NCI-H128 (cell line): ENCODE measurements around the gene MAP2.
"Not testable (repeated sequence)": the region's sequence is repeated elsewhere in the genome, so short reads cannot be mapped to it uniquely, and the experiment has no call there.

Experiments used
- DNase-seq: peaks from one replicate; lab custom pipeline; 2025; ENCODE audit not compliant: unreplicated experiment; lab: John Stamatoyannopoulos, UW

Gene MAP2

DNA sequence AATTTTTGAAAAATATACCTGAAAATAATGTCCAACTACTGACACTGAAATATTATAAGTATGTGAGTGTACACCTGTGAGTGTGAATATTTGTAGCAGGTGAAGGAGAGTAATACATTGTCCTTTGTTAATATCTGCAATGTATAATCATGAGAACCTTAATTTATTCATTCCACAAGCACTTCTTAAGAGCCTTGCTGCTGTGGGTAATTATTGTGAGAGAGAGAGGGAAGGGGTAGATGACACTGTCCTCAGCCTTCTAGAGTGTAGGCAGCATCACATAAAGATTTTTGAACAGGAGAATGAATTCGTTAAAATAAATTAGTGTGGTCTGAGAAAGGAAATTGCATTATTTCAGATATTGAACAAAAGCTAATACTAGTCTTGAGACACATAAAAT lies 157.2 kb downstream of the MAP2 start:
- DNase-seq: no peak

DNA sequence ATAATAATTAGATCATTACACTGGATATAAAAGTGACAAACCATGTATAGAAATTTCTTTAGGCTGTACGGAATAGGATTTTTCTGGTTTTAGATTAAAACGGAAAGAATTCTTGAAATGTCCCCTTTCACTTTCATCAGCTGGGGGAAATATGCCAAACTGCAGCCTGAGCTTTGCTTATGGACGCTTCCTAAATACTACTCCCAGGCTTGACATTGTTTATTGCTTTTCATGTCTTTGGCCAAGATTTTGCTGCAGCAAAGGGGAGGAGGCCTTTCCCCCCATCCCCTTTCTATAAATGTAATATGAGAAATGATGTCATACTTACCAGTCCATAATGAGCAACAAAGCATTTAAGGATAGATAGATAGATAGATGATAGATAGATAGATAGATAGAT lies 158.4 kb downstream of the MAP2 start:
- DNase-seq: no peak

DNA sequence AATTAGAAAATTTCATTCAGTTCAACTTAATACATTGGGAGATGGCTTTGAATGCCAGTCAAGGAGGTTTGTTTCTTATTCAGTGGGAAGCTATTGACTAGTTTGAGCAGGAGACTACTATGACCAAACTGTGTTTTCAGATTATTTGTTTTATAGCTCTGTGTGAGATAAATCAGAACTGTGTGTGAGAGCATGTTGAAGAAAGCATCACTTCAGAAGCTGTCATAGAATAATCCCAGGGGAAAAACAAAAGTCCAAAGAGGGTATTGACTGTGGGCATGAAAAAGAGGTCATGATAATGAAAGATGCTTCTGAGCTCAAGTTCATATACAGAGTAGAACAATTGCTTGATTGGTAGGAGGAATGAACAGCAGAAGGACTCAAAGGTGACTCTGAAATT lies 160.6 kb downstream of the MAP2 start:
- no peak for DNase-seq

DNA sequence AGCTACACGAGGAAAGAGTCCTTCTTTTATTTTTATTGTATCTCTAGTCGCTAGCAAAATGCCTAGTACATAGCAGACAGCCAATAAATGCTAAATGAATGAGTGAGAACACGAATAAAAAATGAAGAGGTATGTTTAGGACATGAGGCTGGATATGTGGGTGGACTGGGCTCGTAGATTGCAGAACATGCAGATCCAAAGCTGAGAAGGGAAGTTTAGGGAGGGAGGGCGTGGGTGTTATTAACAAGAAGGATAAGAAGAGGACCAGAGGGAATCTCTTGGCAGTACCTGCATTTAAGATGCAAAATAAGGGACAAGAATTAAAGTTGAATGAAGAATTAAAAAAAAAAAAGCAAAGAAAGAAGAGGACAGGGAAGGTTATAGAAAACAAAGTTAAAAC lies 161.1 kb downstream of the MAP2 start:
- DNase-seq: no peak

DNA sequence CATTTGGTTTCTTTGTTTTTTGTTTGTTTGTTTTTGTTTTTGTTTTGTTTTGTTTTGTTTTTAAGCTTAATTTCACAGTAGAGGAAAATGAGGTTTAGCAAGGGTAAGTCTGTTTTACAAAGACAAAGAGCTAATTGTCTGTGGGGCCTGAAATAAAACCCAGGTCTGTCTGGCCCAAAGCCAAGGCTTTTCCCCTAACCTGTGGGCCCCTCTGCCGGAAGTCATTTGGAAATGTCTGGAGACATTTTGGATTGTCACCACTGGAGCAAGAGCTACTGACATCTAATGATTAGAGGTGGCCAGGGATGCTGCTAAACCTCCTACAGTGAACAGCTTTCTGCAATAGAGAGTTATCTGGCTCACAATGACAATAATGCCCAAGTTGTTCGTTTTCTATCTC lies 167.2 kb downstream of the MAP2 start:
- no peak for DNase-seq

DNA sequence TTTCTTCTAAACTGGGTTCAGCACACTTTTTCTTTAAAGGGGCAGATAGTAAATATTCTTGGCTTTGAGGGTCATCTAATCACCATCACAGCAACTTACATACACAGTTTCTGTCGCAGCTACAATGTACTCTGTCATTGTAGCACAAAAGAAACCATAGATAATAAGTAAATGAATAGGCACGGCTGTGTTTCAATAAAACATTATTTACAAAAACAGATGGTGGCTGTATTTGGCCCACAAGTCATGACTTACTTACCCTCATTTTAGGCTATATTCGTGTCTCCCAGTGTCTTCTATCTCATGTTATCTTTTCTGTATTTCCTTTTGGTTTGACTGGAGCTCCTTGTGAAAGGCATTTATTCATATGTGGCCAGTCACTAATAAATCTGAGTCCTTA lies 168.3 kb downstream of the MAP2 start:
- no peak for DNase-seq

DNA sequence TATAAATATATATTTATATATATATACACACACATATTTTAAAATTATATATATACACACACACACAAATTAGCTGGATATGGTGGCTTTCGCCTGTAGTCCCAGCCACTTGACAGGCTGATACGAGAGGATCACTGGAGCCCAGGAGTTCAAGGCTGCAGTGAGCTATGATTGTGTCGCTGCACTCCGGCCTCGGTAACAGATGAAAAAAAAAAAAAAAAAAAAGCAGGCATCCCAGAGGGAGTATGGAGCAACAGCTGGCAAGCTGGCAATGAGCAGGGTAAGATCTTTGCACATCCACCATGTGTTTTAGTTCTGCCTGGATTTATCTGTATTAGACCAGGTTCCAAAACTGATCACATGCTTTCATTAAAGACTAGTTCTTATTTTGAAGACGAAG lies 170.1 kb downstream of the MAP2 start:
- DNase-seq: no peak

DNA sequence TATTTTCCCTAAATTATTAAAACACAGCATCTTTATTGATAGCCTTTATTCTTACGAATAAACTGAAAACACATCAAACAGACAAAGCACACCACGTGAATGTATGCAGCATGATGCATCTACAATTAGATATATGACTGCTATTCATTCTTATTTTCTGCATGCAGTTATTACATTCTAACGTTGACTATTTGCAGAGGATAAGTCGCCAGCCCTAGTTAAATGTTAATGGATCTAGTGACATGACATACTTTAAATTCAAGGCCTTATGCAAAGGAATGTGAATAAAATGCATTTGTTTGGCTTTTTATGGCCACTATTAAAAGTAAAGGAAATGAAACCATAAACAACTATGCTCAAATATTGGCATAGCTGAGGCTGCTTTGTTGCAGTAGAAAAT lies 172.4 kb downstream of the MAP2 start:
- no peak for DNase-seq

DNA sequence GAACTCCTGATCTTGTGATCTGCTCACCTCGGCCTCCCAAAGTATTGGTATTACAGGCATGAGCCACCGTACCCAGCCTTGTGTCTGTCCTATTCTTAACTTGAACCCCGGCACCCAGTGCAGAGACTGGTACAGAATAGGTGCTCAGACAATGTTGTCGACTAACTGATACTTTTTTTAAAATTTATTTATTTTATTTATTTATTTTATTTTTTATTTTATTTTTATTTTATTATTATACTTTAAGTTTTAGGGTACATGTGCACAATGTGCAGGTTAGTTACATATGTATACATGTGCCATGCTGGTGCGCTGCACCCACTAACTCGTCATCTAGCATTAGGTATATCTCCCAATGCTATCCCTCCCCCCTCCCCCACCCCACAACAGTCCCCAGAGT lies 174.4 kb downstream of the MAP2 start:
- not testable (repeated sequence) for DNase-seq

DNA sequence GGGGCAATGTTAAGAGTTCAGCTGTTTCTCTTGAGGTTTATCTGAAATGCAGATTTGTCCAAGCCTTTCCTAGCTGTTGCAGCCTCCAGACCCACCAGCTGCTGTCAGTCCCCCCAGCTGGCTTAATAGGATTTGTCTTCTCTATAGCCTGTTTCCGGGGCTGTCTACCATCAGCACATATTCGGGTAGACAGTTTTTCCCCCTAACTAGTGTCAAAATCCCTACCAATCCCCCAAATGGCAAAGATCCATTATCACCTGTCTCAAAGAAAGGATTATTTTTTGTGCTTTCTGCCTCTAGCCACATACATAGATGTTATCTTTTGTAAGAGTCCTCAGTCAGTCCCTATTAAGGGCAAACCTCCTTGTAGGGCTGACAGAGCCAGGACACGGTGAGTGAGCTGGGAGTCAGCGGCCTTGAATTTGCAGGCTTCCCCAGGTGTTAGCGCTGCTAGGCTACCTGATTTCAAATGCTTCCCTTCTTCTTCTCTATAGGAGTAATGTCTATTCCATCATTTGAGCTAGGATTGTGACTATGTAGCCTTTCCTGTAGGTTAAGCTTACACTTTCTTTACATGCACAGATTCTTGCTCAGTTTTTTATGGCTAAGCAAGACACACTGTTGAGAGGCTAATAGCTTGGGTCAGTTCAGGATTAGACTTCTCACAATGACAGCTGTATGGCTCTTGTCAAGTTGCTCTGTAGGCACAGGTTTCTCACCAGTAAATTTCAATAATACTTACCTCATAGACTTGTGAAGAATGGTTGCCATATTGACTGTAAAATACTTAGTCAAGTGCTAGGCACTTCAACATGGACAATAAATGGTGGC lies 176.7 kb downstream of the MAP2 start:
- no peak for DNase-seq

DNA sequence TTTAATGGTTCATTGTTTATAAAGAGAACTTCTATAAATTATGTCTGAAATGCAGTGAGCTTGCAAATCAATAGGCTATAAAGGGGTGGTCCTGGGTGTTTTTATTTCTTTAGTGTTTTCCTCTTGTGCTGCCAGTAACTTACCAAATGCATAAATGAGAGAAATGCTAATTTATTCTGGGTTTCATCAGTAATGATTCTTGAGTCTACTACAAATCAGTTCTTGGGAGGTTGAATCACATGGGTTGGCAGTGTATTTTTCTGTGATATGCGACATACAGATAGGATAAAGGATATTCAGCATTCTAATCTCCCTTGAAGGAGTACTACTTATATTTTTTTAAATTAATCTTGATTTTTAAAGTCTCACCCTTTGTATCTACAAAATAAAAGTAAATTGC lies 177.7 kb downstream of the MAP2 start:
- DNase-seq: no peak

DNA sequence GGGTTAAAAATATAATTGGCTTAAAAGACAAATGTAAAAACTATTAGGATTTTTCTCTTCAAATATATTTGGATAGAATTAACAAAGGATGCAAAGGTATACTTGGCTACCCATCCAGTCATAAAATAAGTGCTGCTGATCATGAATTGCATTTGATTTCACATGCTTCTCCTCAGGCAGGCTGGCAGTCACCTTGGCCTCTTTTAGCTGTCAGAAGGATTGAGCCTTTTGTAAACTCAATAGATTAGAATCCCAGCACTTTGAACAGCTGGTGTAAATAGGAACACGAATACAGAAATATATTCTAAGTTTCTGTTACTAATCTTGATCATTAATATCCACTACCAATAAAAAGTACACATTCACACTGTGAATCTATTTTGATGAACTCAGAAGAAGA lies 178.4 kb downstream of the MAP2 start:
- DNase-seq: no peak

DNA sequence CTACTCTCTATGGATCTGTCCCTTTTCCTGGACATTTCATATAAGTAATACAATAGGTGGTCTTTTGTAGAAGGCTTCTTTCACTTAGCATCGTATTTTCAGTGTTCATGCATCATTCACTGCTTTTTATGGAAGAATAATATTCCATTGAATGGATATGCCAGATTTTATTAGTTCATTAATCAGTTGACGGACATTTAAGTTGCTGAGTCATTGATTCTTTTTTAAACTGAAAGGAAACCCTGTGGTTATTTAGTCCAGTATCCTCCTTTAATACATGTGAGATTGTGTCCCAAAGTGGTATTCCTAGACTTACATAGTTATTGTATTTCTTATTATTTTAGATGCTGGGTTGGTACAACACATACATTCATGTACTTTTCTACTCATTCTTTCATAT lies 185.7 kb downstream of the MAP2 start:
- DNase-seq: no peak

DNA sequence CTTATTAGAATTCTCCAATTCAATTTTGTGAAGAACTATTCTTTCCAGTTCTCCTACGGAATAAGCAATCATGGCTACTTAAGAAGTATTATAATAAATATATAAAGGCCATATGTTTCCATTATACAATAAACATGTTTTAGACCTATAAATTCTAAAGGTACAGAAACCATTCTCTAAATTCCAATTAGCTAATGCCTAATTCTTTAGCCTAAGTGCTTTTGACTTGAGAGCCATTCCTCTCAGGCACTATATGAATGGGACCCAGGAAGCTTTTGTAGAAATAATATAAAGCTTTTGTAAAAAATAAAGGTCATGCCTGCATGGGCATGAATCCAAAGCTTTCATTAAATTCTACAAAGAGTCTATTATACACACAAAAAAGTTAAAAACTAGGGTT lies 186.8 kb downstream of the MAP2 start:
- DNase-seq: no peak

DNA sequence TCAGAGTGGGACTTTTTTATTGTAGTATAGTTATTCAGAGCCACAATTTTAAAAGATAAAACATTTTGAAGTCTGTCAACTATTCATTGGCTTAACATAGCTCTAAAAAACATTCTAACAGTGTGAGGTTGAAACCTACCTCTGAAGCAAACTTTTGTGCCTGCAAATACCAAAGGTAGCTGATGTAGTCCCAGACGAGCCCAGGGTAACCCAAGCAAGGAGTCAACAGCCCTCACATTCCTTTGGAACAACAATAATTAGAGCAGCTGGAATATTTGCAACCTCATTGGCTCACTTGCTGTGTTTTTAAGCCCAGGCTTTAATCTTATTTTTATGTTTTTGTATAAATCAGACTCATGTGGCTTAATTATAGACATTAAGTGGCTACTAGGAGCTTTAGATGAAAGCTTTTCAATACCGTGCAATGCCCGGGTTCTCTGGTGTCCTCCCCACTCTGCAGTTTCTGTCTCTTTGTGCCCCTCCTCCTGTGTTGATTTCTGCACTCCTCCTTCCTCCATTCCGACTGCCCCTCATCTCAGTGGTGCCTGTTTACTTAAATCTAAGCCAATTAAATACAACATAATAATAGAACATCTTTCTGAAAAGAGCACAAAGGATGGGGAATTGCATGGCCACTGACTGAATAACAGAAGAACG lies 189.9 kb downstream of the MAP2 start:
- no peak for DNase-seq

DNA sequence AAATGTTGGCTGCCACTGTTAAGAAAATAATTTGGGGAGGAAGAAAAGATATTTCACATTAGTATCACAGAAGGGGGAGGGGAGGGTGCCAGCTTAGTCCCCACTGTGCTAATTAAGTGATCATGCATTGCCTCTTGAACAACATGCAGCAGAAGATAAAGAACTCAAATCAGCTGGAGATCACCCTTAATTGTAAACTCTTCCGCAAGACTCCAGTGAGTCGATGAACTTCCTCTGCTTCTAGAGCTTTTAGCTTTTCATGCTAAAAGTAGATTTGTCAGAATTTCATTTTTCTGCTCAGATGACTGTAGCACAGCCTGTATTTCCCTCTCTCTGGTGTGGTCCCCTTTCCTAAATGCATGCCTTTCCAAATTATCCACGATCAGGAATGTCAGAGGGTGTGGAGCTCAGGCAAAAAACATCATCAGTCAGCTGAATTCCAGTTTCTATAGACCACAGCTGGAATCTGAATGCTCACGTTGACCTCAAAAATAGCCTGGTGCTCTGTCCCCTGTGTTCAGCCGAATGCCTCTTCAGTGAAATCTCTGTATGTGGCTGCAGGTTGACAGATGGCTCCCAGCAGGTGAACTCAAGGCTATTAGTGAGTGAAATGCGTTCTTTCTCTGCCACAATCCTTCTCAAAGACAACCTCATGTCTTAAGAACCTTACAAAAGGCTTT lies 191.0 kb downstream of the MAP2 start:
- DNase-seq: no peak

DNA sequence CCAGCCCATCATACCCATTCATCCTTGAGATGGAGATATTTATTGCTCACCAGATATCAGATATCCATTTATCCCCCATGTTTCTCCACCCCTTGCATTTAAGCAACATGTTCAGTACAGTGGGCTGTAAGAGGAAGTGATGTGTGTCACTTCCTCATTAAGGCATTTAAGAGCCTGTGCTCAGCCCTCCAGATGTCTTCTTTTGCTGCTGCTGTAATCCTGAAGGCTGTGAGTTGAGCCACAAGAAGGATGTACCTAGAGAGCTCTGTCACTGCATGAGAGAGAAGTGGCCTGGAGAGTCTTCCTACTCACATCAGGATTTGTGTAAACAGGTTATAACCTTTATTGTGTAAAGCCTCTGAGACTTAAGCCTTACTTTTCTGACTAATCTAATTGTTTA lies 195.9 kb downstream of the MAP2 start:
- DNase-seq: no peak

DNA sequence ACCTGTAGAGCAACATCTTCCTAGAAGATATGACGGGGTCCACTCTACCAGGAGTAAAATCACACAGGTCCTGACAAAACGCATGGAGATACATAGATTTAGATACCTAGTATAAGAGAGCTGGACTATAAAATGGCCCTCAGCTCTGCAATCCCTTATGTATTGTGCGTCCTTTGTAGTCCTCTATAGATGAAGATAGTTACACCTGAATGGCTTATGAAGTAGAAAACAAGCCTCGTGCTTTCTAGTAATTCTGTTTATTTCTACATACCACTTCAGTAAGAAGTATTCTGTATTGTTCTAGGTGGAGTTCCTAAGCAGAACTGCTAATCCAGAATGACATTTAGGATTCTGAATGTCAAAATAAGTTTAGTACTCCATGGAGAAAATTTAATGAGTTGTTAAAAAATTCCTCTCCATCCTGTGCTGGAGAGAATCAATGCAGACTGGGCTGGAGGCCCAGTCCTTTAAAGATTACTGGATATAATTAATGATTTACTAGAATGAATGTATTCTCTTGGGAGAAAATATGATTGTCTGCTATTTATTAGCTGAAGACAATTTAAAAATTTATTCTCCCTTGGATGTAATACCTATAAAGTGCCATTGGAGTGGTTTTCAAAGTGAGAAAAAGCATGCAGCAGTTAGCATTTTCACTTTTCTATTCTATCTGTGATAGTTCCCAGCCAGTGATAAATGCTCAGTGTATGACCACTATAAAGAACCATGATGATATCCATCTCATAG lies 200.5 kb downstream of the MAP2 start:
- no peak for DNase-seq

DNA sequence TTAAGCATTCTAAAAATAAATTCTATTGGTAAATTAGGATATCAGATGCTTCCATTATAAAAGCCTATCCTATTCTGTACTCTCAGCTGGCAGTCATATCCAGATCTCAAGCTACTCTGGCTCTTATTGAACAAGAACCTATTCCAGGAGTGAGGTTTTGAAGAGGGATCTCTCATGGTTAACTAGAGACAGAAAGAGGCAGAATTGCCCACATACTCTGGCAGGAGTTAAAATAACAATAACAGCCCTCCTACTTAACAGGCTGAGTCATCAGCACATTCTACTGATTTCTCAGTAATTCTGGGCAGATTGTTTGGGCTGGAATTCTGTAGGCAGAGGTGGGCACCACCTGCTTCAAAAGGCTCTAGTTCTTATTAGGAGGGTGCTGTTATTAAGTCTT lies 205.8 kb downstream of the MAP2 start:
- no peak for DNase-seq

DNA sequence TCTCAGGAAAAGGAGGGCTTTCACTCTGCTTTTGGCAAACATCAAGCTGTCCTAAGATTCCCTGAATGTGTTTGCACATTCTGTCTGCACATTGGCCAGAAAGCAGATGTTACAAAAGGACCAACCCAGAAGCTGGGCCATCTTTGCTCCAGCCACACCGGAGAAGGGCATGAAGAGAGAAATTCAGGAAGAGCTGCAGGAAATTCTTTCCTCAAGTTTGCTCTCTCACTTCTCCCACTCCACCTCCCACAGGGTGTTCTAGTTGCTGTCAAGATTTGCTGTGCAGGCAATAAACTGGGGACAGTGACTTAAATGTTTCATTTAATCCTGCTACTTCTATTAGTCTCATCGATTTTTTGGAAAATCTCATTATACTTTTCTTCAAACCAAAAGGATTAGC lies 210.1 kb downstream of the MAP2 start:
- DNase-seq: no peak

DNA sequence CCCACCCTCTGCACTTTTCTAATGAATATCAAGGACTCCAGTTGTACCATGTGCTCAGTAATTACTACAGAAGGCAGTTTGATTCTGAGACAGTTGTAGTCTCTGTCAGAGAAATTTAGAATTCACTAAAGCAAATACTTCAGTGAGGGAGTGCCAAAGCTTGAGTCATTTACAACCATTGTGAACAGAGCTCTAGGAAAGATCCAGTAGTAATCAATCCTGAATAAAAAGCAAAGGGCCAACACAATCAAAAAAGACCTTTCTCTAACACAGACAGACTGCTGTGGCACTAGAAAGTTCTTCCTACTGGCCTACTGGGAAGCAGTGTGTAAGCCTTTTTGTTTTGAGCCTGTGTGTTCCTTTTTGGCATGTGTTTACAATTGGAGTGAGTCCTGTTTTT lies 212.2 kb downstream of the MAP2 start:
- no peak for DNase-seq

DNA sequence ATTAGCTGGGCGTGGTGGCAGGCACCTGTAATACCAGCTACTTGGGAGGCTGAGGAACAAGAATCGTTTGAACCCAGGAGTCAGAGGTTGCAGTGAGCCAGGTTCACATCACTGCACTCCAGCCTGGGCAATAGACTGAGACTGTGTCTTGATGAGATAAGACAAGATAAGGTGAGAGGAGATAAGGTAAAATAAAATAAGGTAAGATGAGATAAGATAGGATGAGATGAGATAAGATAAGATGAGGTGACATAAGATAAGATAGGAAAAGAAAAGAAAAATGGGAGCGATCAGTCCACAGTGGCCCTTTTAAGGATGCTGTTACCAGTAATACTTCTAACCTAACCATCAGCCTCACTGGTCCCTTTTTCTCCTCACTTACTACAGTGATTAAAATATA lies 213.4 kb downstream of the MAP2 start:
- no peak for DNase-seq
